ENCODE data around the gene PDPN.

DNA sequence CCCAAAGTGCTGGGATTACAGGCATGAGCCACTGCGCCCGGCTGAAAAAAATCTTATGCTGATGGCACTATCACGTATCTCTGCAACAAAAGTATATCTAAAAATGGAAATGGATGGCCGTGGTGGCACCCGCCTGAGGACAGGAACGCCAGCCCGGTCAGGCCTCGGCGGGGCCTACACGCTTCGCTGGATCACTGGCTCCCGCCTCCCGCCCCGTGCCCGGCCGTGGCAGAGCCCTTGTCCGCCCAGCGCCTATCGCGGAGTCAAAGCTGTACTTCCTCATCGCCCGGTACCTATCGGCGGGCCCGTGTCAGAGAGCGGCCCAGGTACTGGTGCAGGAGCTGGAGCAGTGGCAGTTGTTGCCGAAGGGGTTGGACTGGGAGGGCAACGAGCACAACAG lies 28.8 kb upstream of the PDPN start:
- no peak for TF ChIP-seq EZH2 (IDR thresholded peaks at IDR 0.05; ENCODE audit: insufficient read depth, poor library complexity, severe bottlenecking)
- no peak for TF ChIP-seq EZH2phosphoT487 (IDR thresholded peaks at IDR 0.05; ENCODE audit: insufficient read depth, low read depth)
